Stimulated activated CD4-positive, alpha-beta T cell treated with anti-CD3 and anti-CD28 coated beads, Interleukin-15, amount 100 ng/mL, for 48 hours (primary cell): ENCODE measurements around the gene PTPN14.
"Not testable (repeated sequence)": the region's sequence is repeated elsewhere in the genome, so short reads cannot be mapped to it uniquely, and the experiment has no call there.

Source experiments
- DNase-seq, 2 donors: peaks; one replicate each; pipeline ENCODE4 v3.0.0-alpha.2; 2020; ENCODE audit warnings: low read depth in 2 of 2

The PTPN14 gene

DNA sequence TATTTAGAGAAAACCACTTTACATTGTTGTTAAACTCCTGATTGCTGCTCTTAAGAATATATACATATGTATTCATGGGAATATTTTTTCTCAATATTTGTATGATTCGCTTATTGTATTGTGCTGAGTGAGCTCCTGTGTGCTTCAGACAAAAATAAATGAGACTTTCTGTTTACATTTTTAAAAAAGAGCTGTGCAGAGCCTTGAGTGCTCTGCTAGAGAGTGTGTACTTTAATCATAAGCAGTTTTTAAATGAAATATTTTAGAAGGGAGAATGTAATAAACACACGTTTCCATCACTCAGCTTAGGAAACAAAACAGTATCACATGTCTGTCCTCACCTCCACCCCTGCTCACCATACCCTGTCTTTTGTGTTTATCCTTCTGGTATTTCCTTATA, 9.7 kb downstream of the PTPN14 start:
- DNase-seq = no peak

GRCh38 chr1:214541206-214541605, 10.2 kb downstream of the PTPN14 start:
- no peak for DNase-seq

GRCh38 chr1:214540324-214540723, 11.1 kb downstream of the PTPN14 start:
- no peak for DNase-seq

- DNase-seq = no peak
Observed at GRCh38 chr1:214538496-214538895, 12.9 kb downstream of the PTPN14 start.

GRCh38 chr1:214537872-214538473, 13.4 kb downstream of the PTPN14 start:
- DNase-seq = no peak

DNA sequence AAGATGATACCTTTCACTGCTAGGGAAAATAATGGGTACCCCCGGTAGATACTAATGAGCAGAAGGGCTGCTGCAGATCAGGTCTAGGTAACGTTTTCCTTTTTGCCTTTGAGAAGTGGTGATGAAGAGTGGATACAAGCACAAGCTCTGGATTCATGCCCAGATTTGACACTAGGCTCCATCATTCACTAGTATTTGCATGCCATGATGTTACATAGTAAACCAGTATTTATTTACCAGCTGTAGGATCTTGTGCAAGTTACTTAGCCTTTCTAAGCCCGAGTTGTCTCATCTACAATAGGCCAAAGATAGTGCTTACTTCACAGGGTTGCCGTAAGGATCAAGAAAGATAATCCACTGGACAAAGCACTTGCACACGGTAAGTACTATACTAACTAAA, 14.2 kb downstream of the PTPN14 start:
- no peak for DNase-seq

DNA sequence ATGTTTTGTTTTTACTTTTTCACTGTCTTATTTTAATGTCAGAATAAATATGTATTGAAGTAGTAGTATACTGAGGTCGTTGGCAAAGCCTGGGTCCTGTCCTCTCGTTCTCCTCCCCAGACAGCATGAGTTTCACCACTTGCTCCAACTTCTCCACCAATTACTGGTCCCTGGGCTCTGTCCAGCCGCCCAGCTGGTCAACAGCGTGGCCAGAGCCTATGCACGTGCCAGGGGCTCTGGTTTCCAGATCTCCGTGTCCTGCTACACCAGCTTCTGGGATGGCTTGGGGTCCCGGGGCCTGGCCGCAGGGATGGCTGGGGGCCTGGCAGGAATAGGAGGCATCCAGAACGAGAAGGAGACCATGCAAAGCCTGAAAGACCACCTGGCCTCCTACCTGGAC, 19.3 kb downstream of the PTPN14 start:
- no peak for DNase-seq

DNA sequence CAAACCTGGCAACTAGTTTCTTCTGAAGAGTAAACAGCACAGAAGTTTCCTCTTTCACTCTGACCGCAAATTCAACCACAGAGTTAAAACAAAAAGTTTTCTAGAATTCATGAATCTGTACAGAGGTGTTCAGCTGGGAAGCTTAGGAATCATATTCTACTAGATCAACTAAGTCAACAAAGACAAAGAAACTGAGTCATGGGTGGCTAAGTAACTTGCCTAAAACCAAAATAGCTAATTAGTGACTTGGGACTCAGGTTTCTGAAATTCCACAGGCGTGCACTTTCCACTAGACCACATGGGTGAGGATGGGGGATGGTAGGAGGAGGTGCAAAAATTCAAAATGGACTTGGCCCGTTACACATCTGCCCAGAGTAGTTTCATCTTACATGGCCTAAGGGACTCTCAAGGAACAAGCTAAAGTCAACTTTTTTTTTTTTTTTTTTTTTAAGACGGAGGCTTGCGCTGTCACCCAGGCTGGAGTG, 25.8 kb downstream of the PTPN14 start:
- no peak for DNase-seq

DNA sequence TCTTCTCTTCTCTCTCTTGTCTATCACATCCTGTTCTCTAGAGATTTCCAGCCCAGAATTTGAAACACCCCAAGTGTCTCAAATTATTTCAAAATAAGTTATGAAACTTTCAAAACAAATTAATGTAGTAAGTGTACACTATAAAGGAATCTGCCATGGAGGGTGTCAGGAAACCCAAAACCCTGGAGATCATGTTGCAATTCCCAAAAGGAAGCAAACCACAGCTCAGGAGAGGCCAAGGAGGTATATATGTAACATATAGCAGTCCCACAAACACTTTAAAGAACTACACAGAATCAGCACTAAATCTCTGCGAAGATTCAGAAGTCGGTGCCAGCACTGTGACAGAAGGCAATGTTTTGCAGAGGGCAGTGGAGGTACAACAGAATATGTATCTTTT, 26.6 kb downstream of the PTPN14 start:
- no peak for DNase-seq

DNA sequence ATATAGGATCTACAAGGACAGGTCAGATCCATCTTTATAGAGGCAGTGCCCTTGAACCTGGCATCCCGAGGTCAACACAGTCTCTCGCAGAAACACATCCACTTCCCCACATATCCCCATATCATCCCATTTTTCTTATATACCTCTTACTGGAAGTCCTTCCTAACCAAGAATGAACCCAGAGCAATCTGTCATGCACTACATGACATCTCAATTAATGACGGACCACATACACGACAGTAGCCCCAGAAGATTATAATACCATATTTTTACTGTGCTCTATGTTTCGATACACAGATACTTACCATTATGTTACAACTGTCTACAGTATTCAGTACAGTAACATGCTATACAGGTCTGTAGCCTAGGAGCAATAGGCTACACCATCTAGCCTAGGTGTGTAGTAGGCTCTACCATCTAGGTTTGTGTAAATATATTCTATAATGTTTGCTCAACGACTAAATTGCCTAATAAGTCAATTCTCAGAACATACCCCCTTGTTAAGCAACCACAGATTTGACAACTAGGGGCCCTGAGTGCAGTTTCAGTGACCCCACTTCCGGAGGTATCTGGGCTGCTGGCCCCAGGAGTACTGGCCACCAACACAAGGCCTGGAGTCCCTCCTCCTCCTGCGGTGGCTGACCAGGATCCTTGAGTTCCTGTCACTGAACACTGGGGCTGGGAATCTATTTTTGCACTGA, 28.1 kb downstream of the PTPN14 start:
- no peak for DNase-seq

- not testable (repeated sequence) for DNase-seq
Observed at GRCh38 chr1:214521458-214521857, 29.9 kb downstream of the PTPN14 start.

DNA sequence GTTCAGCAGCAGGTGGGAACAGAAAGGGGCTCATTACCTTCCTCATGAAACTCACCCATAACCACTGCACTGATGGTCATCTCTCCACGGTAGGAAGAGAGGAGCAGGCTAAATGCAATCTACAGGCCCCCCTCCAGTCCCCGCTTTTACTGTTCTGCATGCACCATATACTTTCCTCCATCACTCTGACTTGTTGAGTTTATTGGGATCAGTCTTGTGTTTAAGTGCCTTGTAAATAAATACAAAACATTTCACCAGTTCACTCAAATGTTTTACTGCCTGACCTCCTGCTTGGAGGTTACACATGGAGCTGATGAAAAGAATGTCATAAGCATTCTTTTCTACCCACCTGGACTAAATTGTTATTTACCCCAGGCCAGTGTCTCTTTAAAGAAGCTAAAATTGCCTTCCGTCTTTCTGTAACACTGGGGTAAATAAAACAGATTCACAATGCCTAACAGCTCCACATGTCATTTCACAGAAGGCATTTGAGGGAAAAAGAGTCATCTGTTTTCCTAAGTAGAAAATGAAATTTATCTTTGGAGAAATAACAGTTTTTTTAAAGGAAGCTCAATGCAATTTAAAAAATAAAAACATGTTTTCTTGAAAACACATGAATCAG, 30.7 kb downstream of the PTPN14 start:
- DNase-seq = no peak

DNA sequence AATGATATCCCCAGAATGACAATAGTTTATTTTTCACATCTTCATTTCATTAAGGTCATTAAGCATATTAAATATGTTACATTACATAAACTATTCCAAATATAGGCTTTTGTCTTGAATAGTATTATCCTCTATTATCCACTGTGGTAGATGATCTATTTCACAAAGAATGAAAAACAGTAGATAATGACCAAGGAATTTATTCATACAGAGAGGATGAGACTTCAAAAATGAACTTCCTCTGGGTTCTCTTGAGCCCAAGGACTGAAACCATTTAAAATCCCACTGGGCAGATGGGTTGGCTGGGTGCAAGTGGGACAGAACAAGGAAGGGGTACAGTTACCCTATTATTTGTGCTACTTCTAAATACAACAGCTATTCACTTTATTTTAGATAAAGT, 33.0 kb downstream of the PTPN14 start:
- DNase-seq = no peak

DNA sequence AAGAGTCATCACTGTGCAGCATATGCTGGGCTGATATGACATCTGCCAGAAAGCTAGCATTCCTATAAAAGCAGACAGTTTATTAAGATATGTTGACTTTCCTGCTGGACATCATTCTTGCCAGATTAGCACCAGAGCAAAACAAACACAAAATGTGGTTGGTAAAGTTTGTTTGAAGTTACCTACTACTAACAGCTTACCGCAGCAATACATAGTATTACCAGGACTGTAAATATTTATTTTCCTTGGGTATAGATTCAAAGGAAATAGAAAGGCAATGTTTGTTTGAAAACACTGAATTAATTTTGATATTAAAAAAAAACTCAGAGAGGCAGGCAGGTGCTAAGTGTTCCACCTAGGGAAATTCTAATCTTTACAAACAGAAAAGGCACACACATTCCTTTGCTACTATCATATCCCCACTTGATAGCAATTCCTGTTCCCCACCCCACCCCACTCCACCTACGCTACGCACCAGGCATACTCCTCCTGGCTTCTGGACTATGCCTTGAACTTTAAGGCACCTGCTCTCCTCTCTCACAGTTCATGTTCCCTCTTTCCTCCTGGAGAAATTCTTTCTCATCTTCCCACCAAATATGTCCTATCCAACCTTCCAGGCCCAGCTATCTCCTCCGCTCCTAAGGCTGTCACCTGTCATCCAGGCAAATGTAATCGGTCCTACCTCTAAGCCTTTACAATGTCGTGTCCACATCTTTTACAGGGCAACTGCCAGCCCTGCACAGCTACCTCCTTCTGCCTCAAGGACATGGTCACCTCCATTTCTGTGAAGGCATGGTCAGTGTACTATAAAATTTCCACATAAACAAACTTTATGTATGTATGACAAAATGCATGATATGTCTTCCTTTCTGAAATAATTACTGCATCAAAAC, 34.7 kb downstream of the PTPN14 start:
- DNase-seq = no peak

DNA sequence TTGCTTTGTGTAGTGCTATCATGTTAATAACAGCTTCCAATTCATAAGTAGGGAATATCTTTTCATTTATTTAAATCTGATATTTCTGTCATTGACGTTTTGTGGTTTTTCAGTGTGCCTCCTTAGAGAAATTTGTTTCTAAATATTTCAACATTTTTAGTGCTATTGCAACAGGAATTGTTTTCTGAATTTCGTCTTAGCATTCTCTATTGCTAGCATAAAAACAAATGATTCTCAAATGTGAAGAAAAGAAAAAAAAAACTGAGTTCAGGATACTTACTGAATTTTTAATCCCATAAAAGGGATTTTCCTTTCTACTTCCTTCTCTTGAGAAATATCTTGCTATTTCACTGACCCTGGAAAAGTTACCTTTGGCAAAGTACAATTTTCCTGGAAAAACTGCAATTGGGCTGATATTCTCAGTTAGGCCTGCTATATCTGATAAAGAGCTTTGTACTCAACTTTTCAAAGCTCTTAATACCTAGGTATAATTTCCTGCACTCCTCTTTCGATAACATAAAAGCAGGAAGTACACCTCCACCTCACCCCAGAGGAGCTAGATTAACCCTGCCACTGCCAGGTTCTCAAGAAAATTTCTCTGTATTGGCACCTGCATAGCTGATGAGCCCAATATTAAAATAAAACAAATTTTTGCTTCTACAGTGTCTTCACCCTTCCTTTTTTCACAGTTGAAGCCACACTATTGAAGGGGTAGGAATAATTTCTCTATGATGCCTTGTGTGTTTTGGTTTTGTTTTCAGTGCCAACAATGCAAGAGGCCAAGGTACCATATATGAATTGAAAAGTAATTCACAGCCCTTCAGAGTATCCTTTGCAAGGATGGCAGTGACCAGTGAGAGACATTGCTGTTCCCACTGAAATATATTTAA, 35.6 kb downstream of the PTPN14 start:
- no peak for DNase-seq

DNA sequence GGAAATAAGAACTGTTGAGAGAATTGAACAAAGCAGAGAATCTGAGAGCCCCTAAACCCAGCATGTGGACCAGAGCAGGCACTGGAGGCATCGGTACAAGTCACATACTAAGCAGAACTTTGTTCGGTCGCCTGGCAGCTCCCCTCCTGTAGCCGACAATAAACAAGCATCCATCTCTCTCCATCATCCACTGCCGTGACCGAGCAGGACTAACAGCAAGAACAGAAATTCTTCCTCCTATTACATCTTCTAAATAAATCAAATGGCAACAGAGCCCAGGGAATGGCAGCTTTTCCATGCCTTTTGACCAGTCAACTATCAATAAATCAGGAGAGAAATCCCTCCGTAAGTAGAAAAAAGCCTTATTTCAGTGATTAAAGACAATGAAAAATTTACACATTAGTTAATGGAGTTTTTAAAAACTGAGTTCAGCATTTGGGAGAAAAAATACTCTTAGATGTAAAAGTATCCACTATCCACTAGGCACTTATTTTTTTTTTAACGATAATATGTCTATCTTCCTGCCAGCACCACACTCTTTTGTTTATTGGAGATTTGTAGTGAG, 36.5 kb downstream of the PTPN14 start:
- DNase-seq = no peak

- DNase-seq = no peak
Observed at GRCh38 chr1:214514032-214514818, 37.2 kb downstream of the PTPN14 start.

GRCh38 chr1:214513394-214513793, 38.0 kb downstream of the PTPN14 start:
- DNase-seq = no peak

GRCh38 chr1:214511639-214511998, 39.8 kb downstream of the PTPN14 start:
- DNase-seq = no peak
